Right lobe of liver (tissue), 6 donors: ENCODE results near the gene NTN1. TPM values are rescaled to one million over a fixed set of nuclear protein-coding genes. Genes with fewer than 3 reads are reported as not detected.
"Not testable (repeated sequence)": the region's sequence is repeated elsewhere in the genome, so short reads cannot be mapped to it uniquely, and the experiment has no call there.

Experiments
- ATAC-seq, 4 donors: fragments of 200-7000 bp; cut with Tn5 transposase; one replicate each; pipeline ENCODE4 v1.9.1; 2020; ENCODE audit warnings: mild to moderate bottlenecking in 4 of 4, moderate library complexity in 4 of 4
- DNase-seq, 3 donors: peaks; one replicate each; pipeline ENCODE4 v3.0.0-alpha.2; 2020
- H3K27ac ChIP-seq, 3 donors: fragments of 200-600 bp; one replicate each; pipeline ENCODE4 v1.8.0; 2022
- H3K27me3 ChIP-seq, 2 donors: fragments of 200-600 bp; one replicate each; pipeline ENCODE4 v1.8.0; 2022
- H3K36me3 ChIP-seq, 4 donors: fragments of 200-600 bp; sonication (generic) in 1 of 4; one replicate each; pipeline versions ENCODE4 v1.5.1 to v1.8.0; 2017 to 2022; ENCODE audit warnings: control low read depth in 1 of 4
- H3K4me1 ChIP-seq, 4 donors: fragments of 200-600 bp; sonication (generic) in 1 of 4; one replicate each; pipeline versions ENCODE4 v1.5.1 to v1.8.0; 2017 to 2022; ENCODE audit warnings: control low read depth in 1 of 4
- H3K4me3 ChIP-seq, 3 donors: fragments of 200-600 bp; one replicate each; pipeline ENCODE4 v1.8.0; 2022
- H3K9me3 ChIP-seq, 4 donors: fragments of 200-600 bp; sonication (generic) in 1 of 4; one replicate each; pipeline versions ENCODE4 v1.5.1 to v1.8.0; 2017 to 2022; ENCODE audit warnings: control low read depth in 1 of 4
- CTCF ChIP-seq, 4 donors: fragments of 200-600 bp in 3 of 4; fragments of 450-650 bp in 1 of 4; IDR thresholded peaks; one replicate each; pipeline versions ENCODE4 v1.5.1 to v1.8.0; 2016 to 2022; ENCODE audit warnings: antibody characterized with exemption in 4 of 4, mild to moderate bottlenecking in 2 of 4
- POLR2A ChIP-seq: fragments of 450-650 bp; IDR thresholded peaks from one replicate; pipeline ENCODE4 v1.6.1; 2017; ENCODE audit warnings: antibody characterized with exemption, mild to moderate bottlenecking
- WGBS: methylation state at CpG from one replicate; pipeline ENCODE4 v1.1.6; 2018; ENCODE audit warnings: low coverage, low lambda C conversion rate; ENCODE audit not compliant: insufficient coverage; ENCODE audit errors: missing lambda C conversion rate; 5-methylcytosine and 5-hydroxymethylcytosine counted together
- intact Hi-C, 2 donors: fragments of 100-400 bp; cut with DNase I; formaldehyde crosslinking; loops; one replicate each; pipeline versions ENCODE4 v1.11.2 to v1.14.1; 2022
- total RNA-seq, 6 experiments: library from RNA; depleted of rRNA in 2 of 6; stranded (reverse); fragments of >200 nt in 2 of 6; fragmentation: NEBNext Ultra II Directional in 3 of 6; extraction: Animal tissue kit (Norgen Biotek cat#: 25700) in 3 of 6; gene quantifications; one replicate each; pipeline versions ENCODE4 v1.1.0 to v1.2.4, GENCODE V29; 2016 to 2023
- donor health status: DM: no; HTN: yes; CAD: no.
- donor health status: DM: no; HTN: no; CAD: no.
- donor health status: DM: no; HTN: no; CAD: no.
- donor health status: DM: no; HTN: yes; CAD: no.
- donor health status: DM: no; HTN: yes; CAD: no.

Gene NTN1
- total RNA-seq, 6 experiments from 2014 or later: 3.5 to 12.5 (median 8.5) TPM

GRCh38 chr17:9101356-9101755 lies 80.0 kb downstream of the NTN1 start:
- Histone ChIP-seq H3K27me3 (no peaks in the 10 kb centered on the region), H3K9me3 (no peaks in the 10 kb centered on the region), H3K4me1 (peaks cover 0 to 28% (median 0%) of the 10 kb centered on the region in 4 donors), H3K27ac (peak overlapping the region in 1 of 3 donors; percentile 1), H3K36me3 (no peaks in the 10 kb centered on the region), H3K4me3 (no peak overlapping the region)
- intact Hi-C loops: no loop called here
- DNase-seq: no peak
- WGBS: 33% methylated on average over 1 of the region's 1 CpG
- peak in 1 of 4 donors; percentile 11 for ATAC-seq
- no peak for TF ChIP-seq POLR2A
- no peak for TF ChIP-seq CTCF (IDR thresholded peaks at IDR 0.05)

- WGBS: 86% methylated on average over 3 of the region's 3 CpGs
- H3K27ac ChIP-seq, H3K4me3 ChIP-seq, DNase-seq, ATAC-seq, H3K36me3 ChIP-seq, intact Hi-C loops, H3K27me3 ChIP-seq, H3K9me3 ChIP-seq: not testable (repeated sequence)
- peaks cover 0 to 28% (median 0%) of the 10 kb centered on the region in 4 donors for H3K4me1 ChIP-seq
These were observed 81.9 kb downstream of the NTN1 start for GRCh38 chr17:9103193-9103592.

GRCh38 chr17:9104370-9105041 lies 83.2 kb downstream of the NTN1 start:
- WGBS: 30% methylated on average over 3 of the region's 18 CpGs
- peak overlapping the region in 2 of 3 donors; percentile 6 to 19 for H3K4me3 ChIP-seq

GRCh38 chr17:9105068-9105868 lies 84.0 kb downstream of the NTN1 start:
- peak overlapping the region in 2 of 3 donors; percentile 24 to 62 for H3K27ac ChIP-seq
- TF ChIP-seq POLR2A (no peak), CTCF (IDR thresholded peaks at IDR 0.05) (no peak)
- no peaks in the 10 kb centered on the region for H3K36me3 ChIP-seq
- no peak for DNase-seq
- peaks cover 0 to 27% (median 0%) of the 10 kb centered on the region in 4 donors for H3K4me1 ChIP-seq
- peak overlapping the region in 2 of 3 donors; percentile 6 to 19 for H3K4me3 ChIP-seq
- WGBS: 68% methylated on average over 5 of the region's 9 CpGs
- intact Hi-C loops: no loop called here
- no peaks in the 10 kb centered on the region for H3K9me3 ChIP-seq
- peak in 3 of 4 donors; percentile 7 to 17 (median 14) for ATAC-seq
- H3K27me3 ChIP-seq: no peaks in the 10 kb centered on the region

More at GRCh38 chr17:9104370-9105041, 83.2 kb downstream of the NTN1 start:
- peak; percentile 90 to 94 (median 92) for ATAC-seq
- DNase-seq: peak; percentile 78 to 94 (median 91)
- no peaks in the 10 kb centered on the region for H3K36me3 ChIP-seq
- intact Hi-C loops: no loop called here
- H3K27ac ChIP-seq: peak overlapping the region in 2 of 3 donors; percentile 24 to 62
- H3K27me3 ChIP-seq: no peaks in the 10 kb centered on the region
- TF ChIP-seq POLR2A (no peak), CTCF (IDR thresholded peaks at IDR 0.05) (peak in 3 of 4 donors; percentile 21 to 32 (median 25))
- peaks cover 0 to 28% (median 0%) of the 10 kb centered on the region in 4 donors for H3K4me1 ChIP-seq
- H3K9me3 ChIP-seq: no peaks in the 10 kb centered on the region

- H3K27ac ChIP-seq: not testable (repeated sequence)
- WGBS: 81% methylated on average over 6 of the region's 9 CpGs
These were observed 85.0 kb downstream of the NTN1 start for GRCh38 chr17:9106278-9106677.

More at GRCh38 chr17:9106278-9106677, 85.0 kb downstream of the NTN1 start:
- H3K9me3 ChIP-seq, ATAC-seq, H3K36me3 ChIP-seq, H3K27me3 ChIP-seq, H3K4me3 ChIP-seq, intact Hi-C loops, DNase-seq: not testable (repeated sequence)
- H3K4me1 ChIP-seq: peaks cover 0 to 17% (median 0%) of the 10 kb centered on the region in 4 donors
